Measurements from ENCODE around the gene PKN1.

The PKN1 gene

GRCh38 chr19:14407605-14408484 lies 25.3 kb upstream of the PKN1 start:
- DNase-seq = peak; percentile 25

GRCh38 chr19:14408491-14409145 lies 24.5 kb upstream of the PKN1 start:
- peak; percentile 23 for DNase-seq

GRCh38 chr19:14409146-14410023 lies 23.7 kb upstream of the PKN1 start:
- peak; percentile 22 for DNase-seq

GRCh38 chr19:14410091-14411051 lies 22.7 kb upstream of the PKN1 start:
- DNase-seq = peak; percentile 30

- no peak for DNase-seq
Observed at GRCh38 chr19:14411161-14411937, 21.8 kb upstream of the PKN1 start.

- DNase-seq = no peak
Observed at GRCh38 chr19:14411938-14412245, 21.2 kb upstream of the PKN1 start.

GRCh38 chr19:14412324-14412995 lies 20.6 kb upstream of the PKN1 start:
- peak; percentile 22 for DNase-seq

- DNase-seq = no peak
Observed at GRCh38 chr19:14412996-14413692, 20.0 kb upstream of the PKN1 start.

GRCh38 chr19:14413693-14414181 lies 19.4 kb upstream of the PKN1 start:
- DNase-seq = no peak

- no peak for DNase-seq
Observed at GRCh38 chr19:14414926-14415690, 18.0 kb upstream of the PKN1 start.

- DNase-seq = no peak
Observed at GRCh38 chr19:14416817-14417231, 16.3 kb upstream of the PKN1 start.

- no peak for DNase-seq
Observed at GRCh38 chr19:14418856-14419105, 14.3 kb upstream of the PKN1 start.

- DNase-seq = peak; percentile 95
Observed at GRCh38 chr19:14419106-14419813, 13.8 kb upstream of the PKN1 start, which contains the start of gene DDX39A. DDX39A (minus strand) TSS chr19:14419341; CDS start chr19:14413220, 6,121 bp downstream.

GRCh38 chr19:14425696-14426138 lies 7.4 kb upstream of the PKN1 start:
- DNase-seq = no peak

GRCh38 chr19:14427461-14427860 lies 5.6 kb upstream of the PKN1 start:
- no peak for DNase-seq

GRCh38 chr19:14428882-14429416 lies 4.2 kb upstream of the PKN1 start:
- DNase-seq = no peak

- no peak for DNase-seq
Observed at GRCh38 chr19:14430712-14431111, 2.4 kb upstream of the PKN1 start.
